RWPE2 (cell line): Measurements from ENCODE around the gene EVC.

Source experiments
- ATAC-seq: fragments of 200-7000 bp; cut with Tn5 transposase; 3 replicates; pipeline ENCODE4 v1.9.1; 2021; ENCODE audit warnings: low read depth
- DNase-seq: peaks from one replicate; pipeline ENCODE4 v3.0.0-alpha.2; 2020; ENCODE audit warnings: low spot score
- H3K27ac ChIP-seq: fragments of 450-650 bp; 2 replicates; pipeline ENCODE4 v1.5.1; 2017; ENCODE audit warnings: mild to moderate bottlenecking; ENCODE audit not compliant: poor library complexity, severe bottlenecking
- H3K27me3 ChIP-seq: fragments of 250-450 bp; sonication (Bioruptor Pico); 2 replicates; pipeline ENCODE4 v1.5.1; 2021; ENCODE audit warnings: mild to moderate bottlenecking, moderate library complexity; ENCODE audit not compliant: insufficient read depth, poor library complexity, severe bottlenecking
- H3K36me3 ChIP-seq: fragments of 250-450 bp; sonication (Bioruptor Pico); 2 replicates; pipeline ENCODE4 v1.5.1; 2020; ENCODE audit warnings: low read depth, mild to moderate bottlenecking, moderate library complexity
- H3K4me1 ChIP-seq: fragments of 250-450 bp; sonication (Bioruptor Pico); 2 replicates; pipeline ENCODE4 v1.5.1; 2021; ENCODE audit warnings: mild to moderate bottlenecking, moderate library complexity; ENCODE audit not compliant: insufficient read depth, poor library complexity, severe bottlenecking
- H3K4me3 ChIP-seq: fragments of 250-450 bp; sonication (Bioruptor Pico); 2 replicates; pipeline ENCODE4 v1.5.1; 2021; ENCODE audit warnings: mild to moderate bottlenecking, moderate library complexity; ENCODE audit not compliant: severe bottlenecking
- H3K9me3 ChIP-seq: fragments of 250-450 bp; sonication (Bioruptor Pico); 2 replicates; pipeline ENCODE4 v1.5.1; 2021; ENCODE audit warnings: mild to moderate bottlenecking, moderate library complexity; ENCODE audit not compliant: severe bottlenecking
- CTCF ChIP-seq: fragments of 450-650 bp; IDR thresholded peaks from one replicate; pipeline ENCODE4 v1.5.1; 2017; ENCODE audit warnings: mild to moderate bottlenecking, moderate library complexity; ENCODE audit not compliant: poor library complexity, severe bottlenecking

Gene EVC

GRCh38 chr4:5770051-5770450 is 59.0 kb downstream of the EVC start:
- Histone ChIP-seq H3K27ac (no peak overlapping the region), H3K4me3 (no peak overlapping the region), H3K27me3 (no peaks in the 10 kb centered on the region), H3K9me3 (no peaks in the 10 kb centered on the region), H3K36me3 (peaks cover 28% of the 10 kb centered on the region), H3K4me1 (peaks cover 20% of the 10 kb centered on the region)
- DNase-seq (no peak), ATAC-seq (no peak)
- TF ChIP-seq CTCF, result no peak

- H3K9me3 ChIP-seq, result peaks cover 4% of the 10 kb centered on the region
- peaks cover 20% of the 10 kb centered on the region for H3K4me1 ChIP-seq
- peak overlapping the region; percentile 91 for H3K27ac ChIP-seq
- ATAC-seq (no peak), DNase-seq (no peak)
- no peak for TF ChIP-seq CTCF
- H3K36me3 ChIP-seq, result peaks cover 53% of the 10 kb centered on the region
- no peaks in the 10 kb centered on the region for H3K27me3 ChIP-seq
- H3K4me3 ChIP-seq, result no peak overlapping the region
Observed at GRCh38 chr4:5772528-5773270, 61.7 kb downstream of the EVC start.

GRCh38 chr4:5773271-5773555 is 62.2 kb downstream of the EVC start:
- Histone ChIP-seq H3K27ac (peak overlapping the region; percentile 91), H3K4me1 (peaks cover 20% of the 10 kb centered on the region), H3K9me3 (peaks cover 4% of the 10 kb centered on the region), H3K4me3 (no peak overlapping the region), H3K27me3 (no peaks in the 10 kb centered on the region), H3K36me3 (peaks cover 49% of the 10 kb centered on the region)
- DNase-seq (peak; percentile 90), ATAC-seq (peak; percentile 98)
- TF ChIP-seq CTCF, result no peak

- H3K27me3 ChIP-seq, result no peaks in the 10 kb centered on the region
- TF ChIP-seq CTCF, result no peak
- H3K4me3 ChIP-seq, result no peak overlapping the region
- no peak for DNase-seq
- H3K4me1 ChIP-seq, result peaks cover 20% of the 10 kb centered on the region
- no peak for ATAC-seq
- peaks cover 4% of the 10 kb centered on the region for H3K9me3 ChIP-seq
- H3K27ac ChIP-seq, result peak overlapping the region; percentile 91
- H3K36me3 ChIP-seq, result peaks cover 38% of the 10 kb centered on the region
Observed at GRCh38 chr4:5774416-5775036, 63.5 kb downstream of the EVC start.

GRCh38 chr4:5776510-5776909 is 65.5 kb downstream of the EVC start:
- Histone ChIP-seq H3K36me3 (peaks cover 40% of the 10 kb centered on the region), H3K27ac (no peak overlapping the region), H3K4me1 (peaks cover 24% of the 10 kb centered on the region), H3K27me3 (no peaks in the 10 kb centered on the region), H3K9me3 (peaks cover 4% of the 10 kb centered on the region), H3K4me3 (no peak overlapping the region)
- TF ChIP-seq CTCF, result no peak
- DNase-seq (no peak), ATAC-seq (no peak)
